GM19455 (cell line): ENCODE measurements around the gene SLFNL1.

ENCODE experiments used
- ATAC-seq: cut with Tn5 transposase; IDR thresholded peaks from one replicate; pipeline ENCODE4 v1.9.1; 2021; ENCODE audit not compliant: unreplicated experiment

The SLFNL1 gene

GRCh38 chr1:41021526-41022308 lies at the start of gene SLFNL1:
SLFNL1 (minus strand) TSS chr1:41021725; CDS start chr1:41020660, 1,065 bp downstream.
- no peak for ATAC-seq

GRCh38 chr1:41056907-41057306 lies 35.4 kb upstream of the SLFNL1 start:
- no peak for ATAC-seq

GRCh38 chr1:41053316-41053715 lies 31.8 kb upstream of the SLFNL1 start:
- ATAC-seq, result no peak

DNA sequence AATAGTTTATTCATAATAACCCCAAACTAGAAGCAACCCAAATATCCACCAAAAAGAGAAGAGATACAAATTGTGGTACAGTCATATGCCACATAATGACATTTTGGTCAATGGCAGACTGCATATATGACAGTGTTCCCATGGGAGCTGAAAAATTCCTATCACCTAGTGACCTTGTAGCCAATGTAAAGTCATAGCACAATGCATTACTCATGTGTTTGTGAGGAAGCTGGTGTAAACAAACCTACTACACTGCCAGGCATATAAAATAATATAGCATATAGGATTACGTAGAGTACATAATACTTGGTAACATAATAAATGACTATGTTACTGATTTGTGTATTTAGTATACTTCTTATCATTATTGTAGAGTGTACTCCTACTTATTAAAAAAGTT lies 29.5 kb upstream of the SLFNL1 start:
- no peak for ATAC-seq

DNA sequence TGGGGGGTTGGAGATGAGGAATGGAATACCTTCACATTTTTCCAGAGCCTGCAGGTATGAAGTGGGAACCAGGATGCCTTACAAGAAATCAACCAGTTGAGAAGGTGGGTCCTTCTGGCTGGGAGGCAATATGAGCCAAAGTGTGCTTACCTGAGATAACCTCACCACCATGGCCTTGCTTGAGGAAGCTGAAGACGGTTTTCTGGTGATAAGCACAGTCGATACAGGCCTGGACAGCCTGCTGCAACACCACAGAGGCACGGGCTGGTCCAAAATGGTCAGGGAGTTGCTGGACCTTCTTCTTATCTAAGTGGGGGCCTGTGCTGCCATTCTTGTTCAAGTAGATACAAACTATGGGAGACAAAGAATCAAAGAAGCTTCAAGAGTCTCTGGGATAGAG lies 27.0 kb upstream of the SLFNL1 start:
- ATAC-seq, result no peak

DNA sequence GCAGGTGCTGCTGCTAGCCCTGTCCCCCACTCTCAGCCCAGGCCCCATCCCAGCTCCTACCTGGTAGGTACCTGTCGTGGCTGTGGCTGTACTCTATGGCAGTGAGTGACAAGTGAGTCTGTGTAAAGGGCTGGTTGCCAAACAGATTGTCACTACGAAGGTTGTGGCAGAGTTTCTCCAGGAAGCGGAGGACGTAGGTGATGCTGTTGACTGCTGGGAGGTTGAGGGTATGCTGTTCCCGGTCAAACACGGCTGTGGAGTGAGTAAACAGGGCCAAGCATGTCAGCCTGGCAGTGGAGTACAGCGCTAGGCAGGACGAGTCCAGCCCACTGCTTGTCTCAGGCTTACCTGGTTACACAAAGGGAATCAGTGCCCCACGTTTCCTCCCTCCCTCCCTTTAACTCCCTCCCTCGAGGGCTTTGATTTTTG lies 24.8 kb upstream of the SLFNL1 start:
- no peak for ATAC-seq

DNA sequence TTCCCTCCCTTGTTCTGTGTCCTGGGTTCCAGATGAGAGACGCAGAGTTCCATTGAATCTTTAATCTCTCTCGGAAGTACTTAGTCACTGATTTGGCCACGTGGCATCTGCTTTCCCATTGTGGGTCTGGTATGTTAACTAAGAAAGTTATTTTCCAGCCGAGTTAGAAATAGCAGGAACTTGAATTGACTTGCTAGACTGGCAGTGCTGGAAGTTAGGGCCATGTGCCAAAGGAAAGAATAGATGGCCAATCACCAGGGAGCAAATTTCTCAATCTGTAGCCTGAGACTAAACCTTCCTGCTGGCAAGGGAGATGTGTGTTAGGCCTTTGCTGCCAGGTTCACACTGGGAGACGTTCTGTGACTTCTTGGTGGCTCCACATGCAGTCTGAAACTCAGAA lies 24.2 kb upstream of the SLFNL1 start:
- ATAC-seq, result no peak

GRCh38 chr1:41044187-41044586 lies 22.7 kb upstream of the SLFNL1 start:
- no peak for ATAC-seq

DNA sequence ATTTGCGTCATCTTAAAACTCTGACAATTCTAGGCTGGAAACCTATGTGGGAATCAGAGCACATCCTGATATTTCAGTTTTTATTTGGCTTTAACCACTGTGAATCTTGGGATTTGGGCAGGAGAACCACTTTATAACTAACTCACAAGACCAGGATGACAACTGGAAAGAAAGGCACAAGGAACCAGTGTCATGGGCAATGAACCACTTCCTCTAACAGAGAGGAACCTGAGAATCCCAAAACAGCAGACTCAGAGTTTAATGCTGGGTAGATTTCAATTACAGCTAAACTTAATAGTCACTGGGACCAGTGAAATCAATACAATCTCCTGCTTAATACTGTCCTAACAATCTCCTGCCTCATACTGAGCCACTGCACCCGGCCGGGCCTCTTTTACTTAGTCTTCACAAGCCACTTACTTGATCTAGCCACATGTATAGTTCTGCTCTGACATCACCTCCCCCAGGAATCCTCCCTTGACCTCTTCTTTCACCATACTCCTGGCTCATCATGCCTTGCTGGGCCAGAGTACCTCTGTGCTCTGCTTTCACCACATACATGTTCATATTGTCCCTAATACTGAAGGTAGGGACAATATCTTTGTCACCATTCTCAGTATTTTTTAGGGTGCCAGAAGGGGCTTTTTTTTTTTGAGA lies 20.2 kb upstream of the SLFNL1 start:
- no peak for ATAC-seq

DNA sequence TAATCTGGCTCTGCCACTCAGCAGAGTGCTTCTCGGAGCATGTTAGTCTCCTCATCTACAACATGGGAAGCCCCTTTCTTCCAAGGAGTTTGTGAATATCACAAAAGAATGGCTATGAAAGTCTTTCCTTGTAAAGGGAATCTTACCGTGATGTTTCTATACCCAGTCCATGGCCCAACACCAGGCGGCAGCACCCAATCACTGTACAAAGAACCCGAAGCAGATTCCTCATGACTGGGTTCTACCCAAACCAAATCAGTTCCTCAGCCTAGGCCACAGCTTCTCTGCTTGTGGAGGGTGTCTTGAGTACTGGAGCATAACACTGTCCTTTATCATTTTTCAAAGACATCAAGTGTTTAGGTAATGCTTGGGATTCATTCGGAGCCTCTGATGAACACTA lies 16.6 kb upstream of the SLFNL1 start:
- no peak for ATAC-seq

GRCh38 chr1:41037116-41037903 lies 15.8 kb upstream of the SLFNL1 start:
- ATAC-seq, result no peak

- no peak for ATAC-seq
These were observed 11.7 kb upstream of the SLFNL1 start for GRCh38 chr1:41033272-41033671.

DNA sequence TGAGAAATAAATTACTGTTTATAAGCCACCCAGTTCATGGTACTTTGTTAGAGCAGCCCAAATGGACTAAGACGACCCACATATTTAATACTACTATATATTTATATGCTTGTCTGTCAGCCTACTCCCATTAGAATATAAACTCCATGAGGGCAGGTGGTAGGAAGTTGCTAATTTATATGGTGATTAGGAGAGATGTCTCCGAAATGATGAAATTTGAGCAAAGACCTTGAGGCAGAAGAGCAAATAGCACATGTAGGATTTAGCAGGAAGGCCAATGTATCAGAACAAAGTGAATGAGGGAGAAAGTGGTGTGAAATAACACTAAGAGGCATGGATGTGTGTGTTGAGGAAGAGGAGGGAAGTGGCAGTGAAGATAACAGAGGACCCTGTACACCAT lies 10.6 kb upstream of the SLFNL1 start:
- ATAC-seq, result no peak

DNA sequence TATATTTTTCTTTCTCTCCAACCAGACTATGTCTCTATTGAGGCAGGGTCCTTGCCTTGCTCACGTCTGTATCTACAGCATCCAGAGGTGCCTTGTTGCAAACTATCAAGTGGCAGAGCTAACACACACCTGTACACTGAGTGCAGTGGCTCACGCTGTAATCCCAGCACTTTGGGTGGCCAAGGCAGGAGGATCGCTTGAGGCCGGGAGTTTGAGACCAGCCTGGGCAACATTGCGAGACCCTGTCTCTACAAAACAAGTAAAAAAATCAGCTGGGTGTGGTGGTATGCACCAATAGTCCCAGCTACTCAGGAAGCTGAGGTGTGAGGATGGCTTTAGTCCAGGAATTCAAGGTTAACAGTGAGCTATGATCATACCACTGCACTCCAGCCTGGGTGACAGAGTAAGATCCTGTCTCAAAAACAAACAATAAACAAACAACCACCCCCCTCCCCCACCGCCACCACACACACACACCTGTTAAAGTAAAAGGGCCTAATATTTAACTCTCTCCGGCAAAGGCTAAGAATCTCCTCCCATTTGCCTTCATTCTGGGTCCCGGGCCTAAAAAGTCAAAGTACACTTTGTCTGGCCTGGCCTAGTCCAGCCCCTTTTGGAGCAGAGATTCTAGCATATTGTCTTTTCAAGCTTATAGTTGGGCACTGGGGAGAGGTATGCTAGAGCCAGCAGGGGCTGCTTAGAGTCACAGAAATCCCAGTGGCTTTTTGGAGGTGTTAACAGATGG lies 9.5 kb upstream of the SLFNL1 start:
- ATAC-seq, result no peak

DNA sequence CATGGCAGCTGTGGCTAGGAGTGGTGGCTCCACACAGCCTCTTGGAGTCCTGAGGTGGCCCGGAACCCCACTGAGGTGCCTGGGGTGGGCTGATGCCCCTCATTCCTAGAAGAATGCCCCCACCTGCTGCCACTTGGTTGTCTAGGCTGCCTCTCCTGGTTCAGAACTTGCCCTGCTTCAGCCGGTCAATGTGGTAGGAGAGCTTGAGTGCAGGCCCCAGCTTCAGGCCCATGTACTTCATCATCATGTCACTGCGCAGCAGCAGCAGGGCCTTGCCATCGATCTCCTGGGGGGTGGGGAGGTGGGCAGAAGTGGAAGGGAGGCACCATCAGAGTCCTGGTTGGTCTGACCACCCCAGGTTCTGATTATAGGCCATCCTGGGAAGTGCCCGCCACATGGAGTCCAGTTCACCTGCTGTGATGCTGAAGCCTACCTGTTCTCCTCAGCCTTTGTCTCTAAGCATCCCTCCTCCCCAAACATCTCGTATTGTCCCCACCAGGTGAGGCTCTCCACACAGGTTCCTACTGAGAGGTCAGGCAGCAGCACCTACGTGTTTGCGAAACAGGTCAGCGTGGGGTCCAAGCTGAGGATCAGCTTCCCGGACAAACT lies 6.6 kb upstream of the SLFNL1 start:
- ATAC-seq, result no peak

- no peak for ATAC-seq
These were observed 4.7 kb upstream of the SLFNL1 start for GRCh38 chr1:41025979-41026819.

DNA sequence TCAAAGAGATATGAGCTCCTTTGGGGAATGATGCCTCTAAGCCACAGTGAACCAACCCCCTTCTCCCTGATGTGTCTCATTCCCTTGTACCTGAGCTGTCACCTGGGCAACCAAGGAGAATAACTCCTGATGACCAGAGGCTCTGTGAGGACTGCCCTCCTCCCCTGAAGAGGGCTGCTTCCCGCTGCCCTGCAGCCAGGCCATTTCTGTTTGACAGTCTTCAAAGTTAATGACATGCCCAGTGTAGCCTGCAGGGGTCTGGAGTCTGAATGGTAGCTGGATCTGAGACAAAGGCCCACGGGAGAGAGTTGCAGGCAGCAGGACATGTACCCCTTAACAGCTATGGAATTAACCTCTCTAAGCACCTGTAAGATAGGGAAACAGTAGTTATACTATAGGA lies 3.4 kb upstream of the SLFNL1 start:
- no peak for ATAC-seq

GRCh38 chr1:41023279-41023990 lies 1.9 kb upstream of the SLFNL1 start:
- ATAC-seq, result no peak

- ATAC-seq, result no peak
These were observed 899 bp upstream of the SLFNL1 start for GRCh38 chr1:41022424-41022823.
